ENCODE measurements around the gene RENBP.

DNA sequence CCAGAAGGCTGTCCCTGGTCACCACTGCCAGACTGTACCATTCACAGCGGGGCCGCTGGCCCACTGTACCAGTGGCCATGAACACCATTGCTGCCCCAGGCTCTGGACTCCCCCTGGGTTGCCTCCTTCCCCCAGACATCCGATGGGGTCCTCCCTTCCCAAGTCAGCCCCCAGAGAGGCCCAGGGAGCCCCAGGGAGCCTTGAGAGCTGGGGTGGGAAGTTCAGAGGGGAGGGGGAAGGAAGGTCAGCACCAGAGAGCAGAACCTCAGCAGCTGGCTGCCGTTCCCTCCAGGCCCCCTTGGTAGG lies 17.9 kb downstream of the RENBP start:
- TF ChIP-seq, protein P1, sequence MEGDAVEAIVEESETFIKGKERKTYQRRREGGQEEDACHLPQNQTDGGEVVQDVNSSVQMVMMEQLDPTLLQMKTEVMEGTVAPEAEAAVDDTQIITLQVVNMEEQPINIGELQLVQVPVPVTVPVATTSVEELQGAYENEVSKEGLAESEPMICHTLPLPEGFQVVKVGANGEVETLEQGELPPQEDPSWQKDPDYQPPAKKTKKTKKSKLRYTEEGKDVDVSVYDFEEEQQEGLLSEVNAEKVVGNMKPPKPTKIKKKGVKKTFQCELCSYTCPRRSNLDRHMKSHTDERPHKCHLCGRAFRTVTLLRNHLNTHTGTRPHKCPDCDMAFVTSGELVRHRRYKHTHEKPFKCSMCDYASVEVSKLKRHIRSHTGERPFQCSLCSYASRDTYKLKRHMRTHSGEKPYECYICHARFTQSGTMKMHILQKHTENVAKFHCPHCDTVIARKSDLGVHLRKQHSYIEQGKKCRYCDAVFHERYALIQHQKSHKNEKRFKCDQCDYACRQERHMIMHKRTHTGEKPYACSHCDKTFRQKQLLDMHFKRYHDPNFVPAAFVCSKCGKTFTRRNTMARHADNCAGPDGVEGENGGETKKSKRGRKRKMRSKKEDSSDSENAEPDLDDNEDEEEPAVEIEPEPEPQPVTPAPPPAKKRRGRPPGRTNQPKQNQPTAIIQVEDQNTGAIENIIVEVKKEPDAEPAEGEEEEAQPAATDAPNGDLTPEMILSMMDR (conservative IDR thresholded peaks at IDR 0.05): no peak
- no peak for TF ChIP-seq ZFX (IDR thresholded peaks at IDR 0.05)
